ENCODE measurements around the gene UBB. TPM values are rescaled to one million over a fixed set of nuclear protein-coding genes. Genes with fewer than 3 reads are reported as not detected.

Gene UBB
- total and polyA plus RNA-seq, 9 of the 15 experiments (the other 6 are each of a cell fraction or from before 2014, with no cell fraction given), result 1,069 to 4,143 (median 1,696) TPM

DNA sequence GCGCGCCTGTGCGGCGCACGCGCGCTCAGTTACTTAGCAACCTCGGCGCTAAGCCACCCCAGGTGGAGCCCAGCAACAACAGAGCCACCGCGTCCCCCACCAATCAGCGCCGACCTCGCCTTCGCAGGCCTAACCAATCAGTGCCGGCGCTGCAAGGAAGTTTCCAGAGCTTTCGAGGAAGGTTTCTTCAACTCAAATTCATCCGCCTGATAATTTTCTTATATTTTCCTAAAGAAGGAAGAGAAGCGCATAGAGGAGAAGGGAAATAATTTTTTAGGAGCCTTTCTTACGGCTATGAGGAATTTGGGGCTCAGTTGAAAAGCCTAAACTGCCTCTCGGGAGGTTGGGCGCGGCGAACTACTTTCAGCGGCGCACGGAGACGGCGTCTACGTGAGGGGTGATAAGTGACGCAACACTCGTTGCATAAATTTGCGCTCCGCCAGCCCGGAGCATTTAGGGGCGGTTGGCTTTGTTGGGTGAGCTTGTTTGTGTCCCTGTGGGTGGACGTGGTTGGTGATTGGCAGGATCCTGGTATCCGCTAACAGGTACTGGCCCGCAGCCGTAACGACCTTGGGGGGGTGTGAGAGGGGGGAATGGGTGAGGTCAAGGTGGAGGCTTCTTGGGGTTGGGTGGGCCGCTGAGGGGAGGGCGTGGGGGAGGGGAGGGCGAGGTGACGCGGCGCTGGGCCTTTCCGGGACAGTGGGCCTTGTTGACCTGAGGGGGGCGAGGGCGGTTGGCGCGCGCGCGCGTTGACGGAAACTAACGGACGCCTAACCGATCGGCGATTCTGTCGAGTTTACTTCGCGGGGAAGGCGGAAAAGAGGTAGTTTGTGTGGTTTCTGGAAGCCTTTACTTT is at the start of gene UBB (continued):
- TF ChIP-seq ZNF324 (CRISPR knock-in tag; IDR thresholded peaks at IDR 0.05), result no peak
- no peak for TF ChIP-seq TCF3 (CRISPR knock-in tag; IDR thresholded peaks at IDR 0.05)
- no peak for TF ChIP-seq ZNF263 (CRISPR knock-in tag; IDR thresholded peaks at IDR 0.05; ENCODE audit: borderline replicate concordance)

DNA sequence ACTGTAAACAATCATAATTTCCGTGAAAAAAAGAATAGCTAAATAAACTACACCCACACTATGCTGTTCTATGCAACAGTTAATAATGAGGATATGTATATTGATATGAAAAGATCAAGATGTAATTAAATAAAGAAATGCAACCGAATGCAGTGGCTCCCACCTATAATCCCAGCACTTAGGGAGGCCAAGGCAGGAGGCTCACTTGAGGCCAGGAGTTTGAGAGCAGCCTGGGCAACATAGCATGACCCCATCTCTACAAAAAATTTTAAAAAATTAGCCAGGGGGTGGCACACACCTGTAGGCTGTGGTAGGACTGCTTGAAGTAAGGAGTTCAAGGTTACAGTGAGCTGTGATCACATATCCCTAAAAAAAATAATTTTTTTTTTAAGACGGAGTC is 42.5 kb upstream of the UBB start:
- ATAC-seq, result no peak
- no peak overlapping the region for H2AFZ ChIP-seq (ENCODE audit: low read depth, low read length)
- TF ChIP-seq RHOXF2B (CRISPR knock-in tag; conservative IDR thresholded peaks at IDR 0.05), result no peak
- peak; percentile 20 for TF ChIP-seq RBM25 (IDR thresholded peaks at IDR 0.05; ENCODE audit: low read depth, low read length, severe bottlenecking)
- TF ChIP-seq ATF7 (IDR thresholded peaks at IDR 0.05), result no peak
- peak; percentile 58 for TF ChIP-seq ZNF121 (CRISPR knock-in tag; conservative IDR thresholded peaks at IDR 0.05)
- TF ChIP-seq ZNF445 (CRISPR knock-in tag; IDR thresholded peaks at IDR 0.05; ENCODE audit: low read depth), result no peak
- TF ChIP-seq BCOR (IDR thresholded peaks at IDR 0.05), result 0 out of 2 replicates have a peak, but pooled peaks have one; percentile 15
- TF ChIP-seq CBFA2T3 (IDR thresholded peaks at IDR 0.05), result no peak
- no peak for TF ChIP-seq ZNF232 (CRISPR knock-in tag; IDR thresholded peaks at IDR 0.05)
- TF ChIP-seq XRCC5 (IDR thresholded peaks at IDR 0.05; ENCODE audit: low read depth, low read length), result no peak
- TF ChIP-seq ARID1B (IDR thresholded peaks at IDR 0.05), result no peak
- TF ChIP-seq, protein P1, sequence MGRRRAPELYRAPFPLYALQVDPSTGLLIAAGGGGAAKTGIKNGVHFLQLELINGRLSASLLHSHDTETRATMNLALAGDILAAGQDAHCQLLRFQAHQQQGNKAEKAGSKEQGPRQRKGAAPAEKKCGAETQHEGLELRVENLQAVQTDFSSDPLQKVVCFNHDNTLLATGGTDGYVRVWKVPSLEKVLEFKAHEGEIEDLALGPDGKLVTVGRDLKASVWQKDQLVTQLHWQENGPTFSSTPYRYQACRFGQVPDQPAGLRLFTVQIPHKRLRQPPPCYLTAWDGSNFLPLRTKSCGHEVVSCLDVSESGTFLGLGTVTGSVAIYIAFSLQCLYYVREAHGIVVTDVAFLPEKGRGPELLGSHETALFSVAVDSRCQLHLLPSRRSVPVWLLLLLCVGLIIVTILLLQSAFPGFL (CRISPR knock-in tag; IDR thresholded peaks at IDR 0.05), result no peak
- no peak for TF ChIP-seq SMARCC2 (IDR thresholded peaks at IDR 0.05; ENCODE audit: low read depth)
- TF ChIP-seq CAMTA2 (CRISPR knock-in tag; conservative IDR thresholded peaks at IDR 0.05), result no peak
- TF ChIP-seq SAP30 (IDR thresholded peaks at IDR 0.05; ENCODE audit: borderline replicate concordance, insufficient read depth, low read depth, low read length, poor library complexity, severe bottlenecking), result no peak
- TF ChIP-seq ZNF57 (CRISPR knock-in tag; IDR thresholded peaks at IDR 0.05), result no peak
- no peak for TF ChIP-seq GTF2B (IDR thresholded peaks at IDR 0.05; ENCODE audit: extremely low read depth, insufficient read length)
- no peak for TF ChIP-seq BMI1 (IDR thresholded peaks at IDR 0.05; ENCODE audit: low read length)

More for the DNA sequence above, 42.5 kb upstream of the UBB start:
- H3K4me1 ChIP-seq (replicated peaks in 1 of 2; ENCODE audit: control insufficient read depth in 2 of 2, insufficient read depth in 2 of 2, low read length in 2 of 2), result no peaks in the 10 kb centered on the region
- H3K9ac ChIP-seq (ENCODE audit: insufficient read depth in 1 of 2, low read depth in 2 of 2, low read length in 2 of 2), result no peak overlapping the region
- BruUV-seq (replicated peaks), result no TSS peak
- DNase-seq (ENCODE audit: extremely low read depth in 1 of 4, low spot score in 3 of 4) (no peak), FAIRE-seq (no peak)
- WGBS (ENCODE audit: insufficient coverage, low coverage, missing lambda C conversion rate), result 55% methylated on average over 3 of the region's 3 CpGs
- H3K9me1 ChIP-seq (ENCODE audit: control insufficient read depth, insufficient read depth, low read length), result no peaks in the 10 kb centered on the region
- H3K4me3 ChIP-seq, result no peak overlapping the region
- no peak overlapping the region for H3K27ac ChIP-seq (ENCODE audit: extremely low read depth, low read depth, low read length)
- CTCF ChIA-PET (ENCODE audit: low intra/inter-chr PET ratio), result no interaction called here
- no peaks in the 10 kb centered on the region for H4K20me1 ChIP-seq (replicated peaks; ENCODE audit: control insufficient read depth, insufficient read depth, low read length)
- intact Hi-C loops (cut with micrococcal nuclease) (no loop called here), in situ Hi-C loops (cut with MboI) (no loop called here)
- no peaks in the 10 kb centered on the region for H3K27me3 ChIP-seq (ENCODE audit: control insufficient read depth in 2 of 2, insufficient read depth in 2 of 2, low read length in 2 of 2)
- peaks cover 11% of the 10 kb centered on the region; the same call in 2 of the 3 replicates for H3K36me3 ChIP-seq (ENCODE audit: control insufficient read depth, insufficient read depth, low read length)
- POLR2A ChIA-PET, result no interaction called here
- H3K9me3 ChIP-seq (replicated peaks; ENCODE audit: control insufficient read depth, insufficient read depth, low read depth, low read length), result no peaks in the 10 kb centered on the region
- no peaks in the 10 kb centered on the region for H3K79me2 ChIP-seq (ENCODE audit: control insufficient read depth, insufficient read depth, low read length)
- no peak overlapping the region for H3K4me2 ChIP-seq (ENCODE audit: insufficient read depth, low read length)

Measured in K562 (cell line).